Mononuclear cell (primary cell): ENCODE data around the gene TAB3. TPM values are rescaled to one million over a fixed set of nuclear protein-coding genes. Genes with fewer than 3 reads are reported as not detected.
A peak's percentile ranks its signal among the peaks of the same experiment; 100 is the strongest.

Experiments
- H3K27me3 ChIP-seq: 2 replicates; pipeline ENCODE4 v1.6.0; 2011; ENCODE audit warnings: low read length, control low read depth; ENCODE audit not compliant: insufficient read depth
- H3K4me1 ChIP-seq: 2 replicates; pipeline ENCODE4 v1.5.1; 2011; ENCODE audit warnings: mild to moderate bottlenecking, low read length, control low read depth; ENCODE audit not compliant: insufficient read depth
- H3K4me3 ChIP-seq: 2 replicates; pipeline ENCODE4 v1.5.1; 2011; ENCODE audit warnings: mild to moderate bottlenecking, low read length, moderate library complexity
- H3K9me3 ChIP-seq: 2 replicates; pipeline ENCODE4 v1.5.1; 2011; ENCODE audit warnings: low read depth, mild to moderate bottlenecking, control low read depth, low read length
- total RNA-seq: library from RNA; depleted of rRNA; stranded (reverse); fragments of >200 nt; gene quantifications from one replicate; pipeline ENCODE4 v1.2.3, GENCODE V29; 2012

TAB3 gene, protein sequence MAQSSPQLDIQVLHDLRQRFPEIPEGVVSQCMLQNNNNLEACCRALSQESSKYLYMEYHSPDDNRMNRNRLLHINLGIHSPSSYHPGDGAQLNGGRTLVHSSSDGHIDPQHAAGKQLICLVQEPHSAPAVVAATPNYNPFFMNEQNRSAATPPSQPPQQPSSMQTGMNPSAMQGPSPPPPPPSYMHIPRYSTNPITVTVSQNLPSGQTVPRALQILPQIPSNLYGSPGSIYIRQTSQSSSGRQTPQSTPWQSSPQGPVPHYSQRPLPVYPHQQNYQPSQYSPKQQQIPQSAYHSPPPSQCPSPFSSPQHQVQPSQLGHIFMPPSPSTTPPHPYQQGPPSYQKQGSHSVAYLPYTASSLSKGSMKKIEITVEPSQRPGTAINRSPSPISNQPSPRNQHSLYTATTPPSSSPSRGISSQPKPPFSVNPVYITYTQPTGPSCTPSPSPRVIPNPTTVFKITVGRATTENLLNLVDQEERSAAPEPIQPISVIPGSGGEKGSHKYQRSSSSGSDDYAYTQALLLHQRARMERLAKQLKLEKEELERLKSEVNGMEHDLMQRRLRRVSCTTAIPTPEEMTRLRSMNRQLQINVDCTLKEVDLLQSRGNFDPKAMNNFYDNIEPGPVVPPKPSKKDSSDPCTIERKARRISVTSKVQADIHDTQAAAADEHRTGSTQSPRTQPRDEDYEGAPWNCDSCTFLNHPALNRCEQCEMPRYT
- total RNA-seq: 27.1 TPM

DNA sequence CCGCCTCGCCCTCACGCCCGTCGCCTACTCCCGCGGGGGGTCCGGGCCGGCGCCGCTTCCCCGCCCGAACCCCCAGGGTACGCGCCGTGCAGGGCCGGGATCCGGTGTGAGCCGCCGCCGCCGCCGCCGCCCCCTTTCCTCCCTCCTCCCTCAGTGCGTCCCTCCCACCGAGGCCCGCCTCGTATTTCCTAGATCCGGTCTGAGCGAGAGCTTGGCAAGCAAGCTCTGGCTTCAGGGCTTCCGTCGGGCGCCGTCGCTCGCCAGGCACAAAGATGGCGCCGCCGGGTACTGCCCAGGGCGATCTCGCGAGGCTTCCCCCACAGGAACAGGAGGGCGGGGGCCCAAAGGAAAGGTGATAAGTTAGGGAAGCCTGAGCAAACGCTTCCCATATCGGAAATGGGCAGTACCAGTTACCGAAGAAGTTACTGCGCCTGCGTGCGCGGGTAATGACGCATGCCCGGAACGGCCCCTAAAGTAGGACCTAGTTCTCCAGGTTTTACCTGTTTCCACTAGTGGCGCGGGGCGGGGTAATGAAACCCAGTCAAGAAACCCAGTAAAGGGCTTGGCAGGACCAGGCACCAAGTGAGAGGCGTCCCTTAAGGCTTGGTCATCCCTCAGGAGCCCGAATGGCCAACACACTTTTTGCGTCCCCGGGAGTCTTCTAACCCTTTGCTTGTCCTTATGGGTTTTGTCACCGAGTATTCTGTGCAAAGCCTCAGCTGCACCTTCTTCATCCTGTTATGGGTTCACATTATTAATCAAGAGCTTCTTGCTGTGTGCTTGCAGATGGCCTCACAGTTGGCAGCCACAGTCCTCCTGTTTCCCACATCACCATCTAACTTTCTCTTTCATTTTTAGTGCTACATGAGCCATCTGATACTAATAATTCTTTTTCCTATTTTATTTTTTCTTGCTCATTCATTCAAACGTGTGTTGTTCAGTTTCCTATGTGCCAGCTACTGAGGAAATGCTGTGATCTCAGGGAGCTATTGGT lies at the start of gene TAB3:
TAB3 (minus strand) TSS at position 108 of the 994 bp plus-strand sequence. CDS start 29,666 bp downstream, outside the sequence.
- H3K9me3 ChIP-seq: no peaks in the 10 kb centered on the region
- peaks cover 16% of the 10 kb centered on the region for H3K4me1 ChIP-seq
- peak within 1 kb of the TSS; percentile 62 for H3K4me3 ChIP-seq
- H3K27me3 ChIP-seq: no peaks in the 10 kb centered on the region

DNA sequence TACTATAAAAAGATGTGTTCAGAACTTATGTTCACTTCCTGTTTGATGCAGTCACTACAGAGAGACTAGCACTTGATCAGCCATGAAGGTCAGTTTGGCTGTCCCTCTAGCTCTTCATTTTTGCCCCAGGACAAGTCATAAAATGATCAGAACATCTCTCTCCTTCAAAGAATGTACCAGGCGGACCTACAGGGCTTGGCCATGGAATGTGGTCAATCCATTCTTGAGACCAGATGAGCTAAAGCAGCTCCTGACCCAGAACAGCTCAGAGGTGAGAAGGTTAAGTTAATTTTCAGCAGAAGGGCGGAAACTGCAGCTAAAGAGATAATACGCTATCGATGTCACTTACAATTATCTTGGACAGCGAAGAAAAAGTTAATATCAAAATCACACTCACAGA lies 49.2 kb upstream of the TAB3 start:
- no peaks in the 10 kb centered on the region for H3K9me3 ChIP-seq
- no peak overlapping the region for H3K4me3 ChIP-seq
- H3K4me1 ChIP-seq: no peaks in the 10 kb centered on the region
- H3K27me3 ChIP-seq: no peaks in the 10 kb centered on the region

DNA sequence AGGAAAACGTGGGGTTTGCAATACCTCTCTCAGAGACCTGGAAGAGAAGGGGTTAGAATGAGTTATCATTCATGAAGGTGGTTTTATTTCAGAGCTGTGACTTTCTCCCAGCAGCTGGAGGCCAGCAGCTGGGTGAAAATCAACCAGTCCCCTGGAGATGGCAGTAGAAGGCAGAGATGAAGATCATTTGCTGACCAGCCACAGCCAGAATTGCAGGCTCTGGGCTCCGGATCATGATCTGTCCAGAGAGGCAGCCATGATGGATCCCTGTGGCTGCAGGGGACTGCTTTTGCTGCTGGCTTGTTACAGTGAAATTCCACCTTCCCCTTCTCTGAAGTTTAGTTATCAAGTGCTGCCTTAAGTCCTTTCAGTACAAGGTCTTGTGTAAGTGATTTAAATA lies 46.9 kb upstream of the TAB3 start:
- no peaks in the 10 kb centered on the region for H3K9me3 ChIP-seq
- H3K27me3 ChIP-seq: no peaks in the 10 kb centered on the region
- H3K4me3 ChIP-seq: no peak overlapping the region
- no peaks in the 10 kb centered on the region for H3K4me1 ChIP-seq

DNA sequence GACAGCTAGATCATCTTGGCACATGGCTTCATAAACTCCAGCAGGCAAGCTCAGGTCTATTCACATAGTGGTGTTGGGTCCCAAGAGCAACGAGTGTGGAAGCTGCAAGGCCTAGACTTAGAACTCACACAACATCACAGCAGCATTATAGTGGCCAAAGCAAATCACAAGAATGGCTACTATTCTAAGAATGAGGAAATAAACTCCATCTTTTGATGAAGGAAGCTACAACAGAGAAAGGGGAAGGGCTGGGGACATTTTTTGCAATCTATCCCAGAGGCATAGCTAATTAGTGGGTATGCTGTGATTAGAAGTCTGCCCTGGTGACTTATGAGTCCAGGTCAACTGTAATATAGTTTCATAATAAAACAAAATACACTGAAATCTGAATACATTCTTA lies 42.9 kb upstream of the TAB3 start:
- no peak overlapping the region for H3K4me3 ChIP-seq
- H3K9me3 ChIP-seq: no peaks in the 10 kb centered on the region
- no peaks in the 10 kb centered on the region for H3K4me1 ChIP-seq
- H3K27me3 ChIP-seq: no peaks in the 10 kb centered on the region

DNA sequence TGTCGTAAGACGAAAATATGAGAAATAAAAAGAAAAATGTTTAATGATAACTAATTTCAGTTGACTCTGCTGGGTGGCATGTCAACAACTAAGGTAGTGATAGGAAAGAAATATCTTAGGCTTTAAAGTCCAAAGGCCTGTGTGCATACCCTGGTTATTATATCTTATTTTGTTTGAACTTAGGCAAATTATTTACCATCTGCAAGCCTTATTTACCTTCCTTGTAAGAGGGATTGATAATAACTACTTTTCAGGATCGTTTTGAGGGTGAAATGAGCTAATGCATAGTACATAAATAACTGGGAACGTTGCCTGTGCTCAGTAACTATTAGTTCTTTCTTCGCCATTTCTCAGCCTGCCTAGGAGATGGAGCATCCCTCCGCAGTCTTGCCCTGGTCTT lies 41.6 kb upstream of the TAB3 start:
- Histone ChIP-seq H3K27me3 (no peaks in the 10 kb centered on the region), H3K4me3 (no peak overlapping the region), H3K9me3 (no peaks in the 10 kb centered on the region), H3K4me1 (no peaks in the 10 kb centered on the region)

DNA sequence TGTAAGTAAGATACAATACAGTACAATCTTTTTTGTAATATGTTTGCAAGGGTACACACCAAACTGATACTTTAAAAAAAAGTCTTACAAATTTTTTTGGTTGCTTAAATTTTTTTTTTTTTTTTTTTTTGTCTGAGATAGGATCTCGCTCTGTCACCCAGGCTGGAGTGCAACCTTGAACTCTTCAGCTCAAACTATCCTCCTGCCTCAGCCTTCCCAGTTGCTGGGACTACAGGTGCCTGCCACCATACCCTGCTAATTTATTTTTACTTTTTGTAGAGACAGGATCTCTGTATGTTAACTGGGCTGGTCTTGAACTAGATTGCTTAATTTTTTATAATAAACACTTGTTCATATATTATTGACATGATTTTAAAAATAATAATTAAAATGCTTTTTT lies 41.1 kb upstream of the TAB3 start:
- Histone ChIP-seq H3K4me1 (no peaks in the 10 kb centered on the region), H3K4me3 (no peak overlapping the region), H3K9me3 (no peaks in the 10 kb centered on the region), H3K27me3 (no peaks in the 10 kb centered on the region)

DNA sequence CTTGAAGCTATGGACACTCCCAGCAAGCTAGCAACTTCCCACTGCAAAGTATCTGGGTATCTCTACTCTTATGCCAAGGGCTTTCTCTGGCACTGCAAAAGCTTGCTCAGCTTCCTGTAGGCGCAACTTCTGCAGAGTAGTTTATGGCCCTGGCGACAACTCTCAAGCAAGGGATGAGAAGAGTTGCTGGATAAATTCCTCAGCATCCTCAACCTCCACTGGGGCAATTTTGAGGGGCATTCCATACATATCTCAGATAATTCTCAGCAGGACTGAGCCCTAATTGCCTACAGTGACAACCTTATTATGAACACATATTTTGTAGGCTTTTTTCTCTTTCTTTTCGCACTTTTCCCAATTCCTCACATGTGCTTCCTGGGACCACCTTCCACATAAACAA lies 31.2 kb upstream of the TAB3 start:
- H3K4me1 ChIP-seq: no peaks in the 10 kb centered on the region
- no peaks in the 10 kb centered on the region for H3K27me3 ChIP-seq
- H3K4me3 ChIP-seq: no peak overlapping the region
- H3K9me3 ChIP-seq: no peaks in the 10 kb centered on the region

DNA sequence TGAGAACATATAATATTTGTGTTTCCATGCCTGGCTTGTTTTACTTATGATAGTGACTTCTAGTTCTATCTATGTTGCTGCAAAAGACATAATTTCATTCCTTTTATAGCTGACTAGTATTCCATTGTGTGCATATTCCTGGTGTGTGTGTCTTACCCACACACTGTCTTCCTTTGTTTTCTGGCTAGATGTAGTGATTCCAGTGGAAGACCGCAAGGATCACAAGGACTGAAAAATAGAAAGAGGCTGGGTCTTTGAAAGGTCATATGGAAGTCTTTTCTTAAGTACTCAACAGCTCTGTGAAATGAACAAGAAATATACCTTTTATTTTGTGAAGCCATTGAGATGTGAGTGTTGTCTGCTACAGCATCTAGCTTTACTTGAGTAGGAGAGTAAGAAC lies 29.4 kb upstream of the TAB3 start:
- Histone ChIP-seq H3K27me3 (no peaks in the 10 kb centered on the region), H3K4me1 (no peaks in the 10 kb centered on the region), H3K4me3 (no peak overlapping the region), H3K9me3 (no peaks in the 10 kb centered on the region)

DNA sequence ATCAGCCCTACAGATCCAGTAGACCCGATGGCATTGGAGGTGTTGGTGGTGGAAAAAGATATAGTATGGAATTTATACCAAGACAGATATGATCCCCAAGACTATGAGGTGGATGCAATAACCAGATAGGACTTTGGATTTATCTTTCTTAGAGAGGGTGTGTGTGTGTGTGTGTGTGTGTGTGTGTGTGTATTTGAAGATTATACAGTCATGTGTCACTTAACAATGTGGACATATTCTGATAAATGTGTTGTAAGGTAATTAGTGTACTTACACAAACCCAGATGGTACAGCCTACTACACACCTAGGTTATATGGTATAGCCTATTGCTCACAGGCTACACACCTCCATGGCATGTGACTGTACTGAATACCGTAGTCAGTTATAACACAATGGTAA lies 24.4 kb upstream of the TAB3 start:
- Histone ChIP-seq H3K4me1 (no peaks in the 10 kb centered on the region), H3K9me3 (no peaks in the 10 kb centered on the region), H3K4me3 (no peak overlapping the region), H3K27me3 (no peaks in the 10 kb centered on the region)

DNA sequence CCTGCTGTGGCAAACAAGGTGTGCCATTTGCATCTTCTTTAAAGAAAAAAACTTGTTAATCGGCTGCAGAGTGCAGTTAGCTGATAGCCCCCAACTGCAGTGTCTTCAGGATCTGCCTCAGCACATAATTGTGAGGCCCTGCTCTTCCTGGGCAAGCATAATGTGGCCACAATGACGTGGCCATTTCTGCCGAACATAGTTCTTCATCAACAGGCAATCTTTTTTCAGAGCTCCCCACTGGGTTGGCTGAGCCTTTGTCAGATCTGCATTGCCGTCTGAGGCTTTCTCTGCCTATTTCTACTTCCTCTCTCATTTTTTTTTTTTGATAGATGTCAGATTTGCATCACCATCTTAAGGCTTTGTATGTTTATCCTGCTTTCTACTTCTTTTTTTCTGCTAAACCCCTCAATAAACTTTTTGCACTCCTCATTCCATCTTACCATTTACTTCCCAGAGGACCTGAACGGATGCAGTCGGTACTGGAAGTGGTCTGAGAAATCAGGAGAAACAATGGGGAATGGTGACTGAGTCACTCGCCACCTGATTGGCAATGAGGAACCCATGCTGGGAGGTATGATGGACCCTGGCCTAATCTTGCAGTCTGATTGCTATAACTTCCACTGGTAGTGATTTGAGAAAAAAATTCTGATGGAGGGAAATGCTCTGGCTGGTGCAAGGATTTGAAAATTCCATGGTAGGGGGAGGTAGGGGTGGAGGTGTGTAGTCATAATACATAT lies 21.2 kb upstream of the TAB3 start:
- no peak overlapping the region for H3K4me3 ChIP-seq

DNA sequence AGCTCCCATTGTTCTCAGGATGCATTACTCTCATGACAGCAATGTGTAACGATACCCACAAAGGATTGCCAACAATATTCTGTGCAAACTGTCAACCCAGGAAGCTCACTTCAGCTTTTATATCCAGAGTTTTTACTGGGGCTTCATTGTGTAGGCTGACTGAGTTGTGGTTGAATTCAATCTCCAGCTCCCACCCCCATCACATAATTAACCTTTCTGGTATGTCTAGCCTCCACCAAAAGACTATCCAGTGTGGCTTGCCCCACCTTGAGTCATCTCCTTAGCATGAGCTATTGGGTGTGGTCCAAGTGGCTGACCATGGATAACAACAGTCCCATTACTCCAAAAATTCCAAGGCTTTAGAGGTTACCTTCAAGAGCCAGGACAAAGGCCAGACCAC lies 17.7 kb upstream of the TAB3 start:
- H3K9me3 ChIP-seq: no peaks in the 10 kb centered on the region
- H3K4me3 ChIP-seq: no peak overlapping the region
- no peaks in the 10 kb centered on the region for H3K27me3 ChIP-seq

More for the DNA sequence above, 21.2 kb upstream of the TAB3 start:
- H3K9me3 ChIP-seq: no peaks in the 10 kb centered on the region
- H3K4me1 ChIP-seq: no peaks in the 10 kb centered on the region
- no peaks in the 10 kb centered on the region for H3K27me3 ChIP-seq

DNA sequence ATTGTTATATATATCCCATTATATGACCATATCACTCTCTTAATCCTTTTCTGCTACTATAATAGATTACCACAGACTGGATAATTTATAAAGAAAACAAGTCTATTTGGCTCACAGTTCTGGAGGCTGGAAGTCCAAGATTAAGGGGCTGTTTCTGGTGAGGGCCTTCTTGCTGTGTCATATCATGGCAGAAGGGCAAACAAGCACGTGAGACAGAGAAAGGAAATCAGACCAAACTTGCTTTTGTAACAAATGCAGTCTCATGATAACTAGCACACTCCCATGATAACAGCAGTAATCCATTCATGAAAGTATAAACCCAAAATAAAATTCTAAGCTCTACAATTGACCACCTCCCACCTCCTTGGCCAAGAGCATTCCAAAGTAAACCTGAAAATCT lies 16.3 kb upstream of the TAB3 start:
- no peaks in the 10 kb centered on the region for H3K4me1 ChIP-seq
- H3K4me3 ChIP-seq: no peak overlapping the region
- no peaks in the 10 kb centered on the region for H3K9me3 ChIP-seq
- H3K27me3 ChIP-seq: no peaks in the 10 kb centered on the region

More for the DNA sequence above, 17.7 kb upstream of the TAB3 start:
- H3K4me1 ChIP-seq: no peaks in the 10 kb centered on the region

DNA sequence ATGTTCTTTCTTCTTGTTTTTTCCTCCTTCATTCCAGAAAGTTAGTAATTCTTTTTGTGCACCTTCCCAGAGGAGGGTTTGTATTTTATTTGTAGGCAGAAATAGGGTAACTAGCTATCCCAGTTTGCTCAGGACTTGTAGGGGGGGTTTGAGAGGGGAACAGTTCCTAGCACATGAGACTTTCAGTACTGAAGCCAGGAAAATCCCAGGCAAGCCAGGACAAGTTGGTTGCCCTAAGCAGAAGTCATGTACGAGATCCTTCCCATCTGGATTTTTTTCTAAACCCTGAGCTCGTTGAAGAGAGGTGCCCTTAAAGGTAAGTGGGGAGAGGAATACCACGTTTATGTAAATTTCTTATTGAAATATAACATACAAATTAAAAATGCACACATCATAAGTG lies 15.6 kb upstream of the TAB3 start:
- no peaks in the 10 kb centered on the region for H3K4me1 ChIP-seq
- no peaks in the 10 kb centered on the region for H3K9me3 ChIP-seq
- no peak overlapping the region for H3K4me3 ChIP-seq
- no peaks in the 10 kb centered on the region for H3K27me3 ChIP-seq

DNA sequence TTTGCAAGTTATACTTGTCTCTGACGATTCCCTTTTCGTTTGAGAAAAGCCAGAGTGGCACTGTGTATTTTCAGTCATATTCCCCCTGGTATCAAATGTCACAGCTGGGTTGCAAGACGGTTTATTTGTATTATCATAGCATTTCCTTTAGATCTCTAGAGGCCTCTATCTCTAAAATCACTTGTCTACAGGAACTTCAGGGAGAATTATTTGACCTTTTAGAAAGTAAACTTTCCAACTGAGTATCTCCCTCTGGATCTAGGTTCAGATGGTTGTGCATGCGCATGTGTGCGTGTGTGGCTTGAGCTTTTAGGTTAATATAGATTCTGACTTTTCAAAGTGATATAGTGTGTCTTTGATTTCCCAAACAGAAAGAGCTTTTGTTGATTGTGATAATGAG lies 15.1 kb upstream of the TAB3 start:
- Histone ChIP-seq H3K27me3 (no peaks in the 10 kb centered on the region), H3K9me3 (no peaks in the 10 kb centered on the region), H3K4me3 (no peak overlapping the region), H3K4me1 (no peaks in the 10 kb centered on the region)
